OCI-LY1 (cell line): ENCODE data around the gene HEBP2.

Source experiments
- CTCF ChIP-seq: fragments of 200-600 bp; sonication (generic), shearing (Covaris generic); IDR thresholded peaks from 2 replicates; pipeline ENCODE4 v1.5.1; 2017; ENCODE audit warnings: mild to moderate bottlenecking, antibody characterized with exemption, low read length, moderate library complexity, mixed read lengths
- EZH2 ChIP-seq: fragments of 200-600 bp; sonication (generic), shearing (Covaris generic); IDR thresholded peaks from 2 replicates; pipeline ENCODE4 v1.8.0; 2017; ENCODE audit warnings: borderline replicate concordance, mixed run types, mild to moderate bottlenecking, antibody characterized with exemption, low read length, moderate library complexity, mixed read lengths

- no peak for TF ChIP-seq CTCF
- no peak for TF ChIP-seq EZH2
These were observed 16.3 kb downstream of the HEBP2 start for GRCh38 chr6:138420356-138420755.
